Small intestine (tissue), 7 donors: Measurements from ENCODE around the gene VPS13C. TPM values are rescaled to one million over a fixed set of nuclear protein-coding genes. Genes with fewer than 3 reads are reported as not detected.

Source experiments
- DNase-seq, 2 donors: peaks; one replicate each; pipeline versions ENCODE4 v3.0.0 to v3.0.0-alpha.2; 2013
- FAIRE-seq: peaks from 2 replicates; lab custom pipeline; 2012; peaks lifted over from hg19 to GRCh38; lab: Jason Lieb, UNC
- H3K27ac ChIP-seq, 3 donors: one replicate each; pipeline ENCODE4 v1.5.1; 2013; ENCODE audit warnings: low read length in 2 of 3, mild to moderate bottlenecking in 2 of 3, control low read depth in 1 of 3, inconsistent platforms in 1 of 3, low read depth in 1 of 3, moderate library complexity in 1 of 3
- H3K27me3 ChIP-seq, 3 donors: one replicate each; pipeline ENCODE4 v1.6.1; 2013; ENCODE audit warnings: low read length in 3 of 3, inconsistent platforms in 1 of 3; ENCODE audit not compliant: control insufficient read depth in 3 of 3, insufficient read depth in 3 of 3
- H3K36me3 ChIP-seq, 3 donors: one replicate each; pipeline ENCODE4 v1.6.1; 2013; ENCODE audit warnings: low read length in 3 of 3, inconsistent platforms in 1 of 3, low read depth in 1 of 3, mild to moderate bottlenecking in 1 of 3, moderate library complexity in 1 of 3; ENCODE audit not compliant: control insufficient read depth in 3 of 3, insufficient read depth in 2 of 3
- H3K4me1 ChIP-seq, 3 donors: one replicate each; pipeline ENCODE4 v1.6.1; 2013; ENCODE audit warnings: low read length in 2 of 3, inconsistent platforms in 1 of 3, low read depth in 1 of 3, mild to moderate bottlenecking in 1 of 3, moderate library complexity in 1 of 3; ENCODE audit not compliant: control insufficient read depth in 3 of 3, insufficient read depth in 2 of 3
- H3K4me3 ChIP-seq, 3 donors: one replicate each; pipeline ENCODE4 v1.5.1; 2013; ENCODE audit warnings: low read length in 3 of 3, control low read depth in 1 of 3, inconsistent platforms in 1 of 3, low read depth in 1 of 3, mild to moderate bottlenecking in 1 of 3, moderate library complexity in 1 of 3
- H3K9me3 ChIP-seq, 2 donors: one replicate each; pipeline ENCODE4 v1.6.1; 2013; ENCODE audit warnings: low read depth in 1 of 2, low read length in 1 of 2; ENCODE audit not compliant: control insufficient read depth in 2 of 2, insufficient read depth in 1 of 2
- WGBS, 3 donors: extraction: QIAGEN DNeasy Blood & Tissue Kit; methylation state at CpG; one replicate each; pipeline ENCODE4 v1.1.7; 2013; 5-methylcytosine and 5-hydroxymethylcytosine counted together
- polyA plus RNA-seq, 4 donors: library from polyadenylated mRNA; stranded (reverse) in 3 of 4; unstranded in 1 of 4; fragments of 200-250 nt in 3 of 4; fragments of 120-200 nt in 1 of 4; gene quantifications; one replicate each; pipeline versions ENCODE4 v1.2.1 to v1.2.3, GENCODE V29; 2013
- donor health status: healthy with polysubstance abuse.
- donor health status: control.
- donor health status: control.
- donor health status: Bipolar disorder and iron deficiency.
- donor health status: healthy.

The VPS13C gene
- polyA plus RNA-seq, 4 donors, result 7.3 to 49.2 (median 11.6) TPM

- 42 to 49% (median 43%) methylated on average over 4 of the region's 4 CpGs for WGBS, 3 donors
- Histone ChIP-seq H3K36me3 (no peaks in the 10 kb centered on the region), H3K9me3 (no peaks in the 10 kb centered on the region), H3K4me3 (peak overlapping the region in 2 of 3 donors; percentile 20 to 82), H3K27me3 (peaks cover 0 to 13% (median 0%) of the 10 kb centered on the region in 3 donors), H3K4me1 (peaks cover 0 to 13% (median 0%) of the 10 kb centered on the region in 3 donors), H3K27ac (peak overlapping the region in 1 of 3 donors; percentile 78)
- DNase-seq (peak in 1 of 2 donors; percentile 25), FAIRE-seq (no peak)
Measured at GRCh38 chr15:62068810-62069167, 8.5 kb upstream of the VPS13C start.

GRCh38 chr15:62068071-62068809 lies 8.0 kb upstream of the VPS13C start:
- Histone ChIP-seq H3K27me3 (peaks cover 0 to 13% (median 0%) of the 10 kb centered on the region in 3 donors), H3K27ac (peak overlapping the region in 2 of 3 donors; percentile 55 to 78), H3K9me3 (no peaks in the 10 kb centered on the region), H3K4me1 (peaks cover 0 to 19% (median 0%) of the 10 kb centered on the region in 3 donors), H3K36me3 (no peaks in the 10 kb centered on the region), H3K4me3 (peak overlapping the region; percentile 20 to 82 (median 53))
- 0 to 1% (median 0%) methylated on average over 66 to 103 of the region's 103 CpGs for WGBS, 3 donors
- FAIRE-seq (no peak), DNase-seq (peak; percentile 42 to 79)

GRCh38 chr15:62067448-62068044 lies 7.3 kb upstream of the VPS13C start:
- WGBS, 3 donors, result 1 to 3% (median 2%) methylated on average over 44 to 62 of the region's 62 CpGs
- Histone ChIP-seq H3K27ac (peak overlapping the region in 2 of 3 donors; percentile 47 to 67), H3K9me3 (no peaks in the 10 kb centered on the region), H3K27me3 (peaks cover 0 to 13% (median 0%) of the 10 kb centered on the region in 3 donors), H3K36me3 (no peaks in the 10 kb centered on the region), H3K4me3 (peak overlapping the region; percentile 49 to 82 (median 53)), H3K4me1 (peaks cover 0 to 19% (median 0%) of the 10 kb centered on the region in 3 donors)
- DNase-seq, result peak; percentile 31 to 57
- FAIRE-seq, result no peak

GRCh38 chr15:62066663-62067447 lies 6.6 kb upstream of the VPS13C start, which contains the start of gene C2CD4A:
TSS of gene C2CD4A (plus strand) at chr15:62066977. CDS start at chr15:62067614, 637 bp downstream.
- H3K27ac ChIP-seq, result peak within 1 kb of the TSS in 2 of 3 donors; percentile 47 to 67
- 2 to 6% (median 5%) methylated on average over 33 of the region's 33 CpGs for WGBS, 3 donors

GRCh38 chr15:62063825-62064635 lies 3.8 kb upstream of the VPS13C start:
- Histone ChIP-seq H3K9me3 (no peaks in the 10 kb centered on the region), H3K4me3 (no peak overlapping the region), H3K36me3 (no peaks in the 10 kb centered on the region), H3K27me3 (peaks cover 0 to 13% (median 0%) of the 10 kb centered on the region in 3 donors), H3K27ac (peak overlapping the region in 1 of 3 donors; percentile 68), H3K4me1 (peaks cover 0 to 20% (median 0%) of the 10 kb centered on the region in 3 donors)
- FAIRE-seq (no peak), DNase-seq (peak; percentile 67 to 82)
- WGBS, 3 donors, result 35 to 77% (median 47%) methylated on average over 6 of the region's 6 CpGs

More at GRCh38 chr15:62066663-62067447, 6.6 kb upstream of the VPS13C start, which contains the start of gene C2CD4A:
- Histone ChIP-seq H3K4me3 (peak within 1 kb of the TSS; percentile 49 to 82 (median 53)), H3K27me3 (peaks cover 0 to 13% (median 0%) of the 10 kb centered on the region in 3 donors), H3K9me3 (no peaks in the 10 kb centered on the region), H3K36me3 (no peaks in the 10 kb centered on the region), H3K4me1 (peaks cover 0 to 21% (median 0%) of the 10 kb centered on the region in 3 donors)
- DNase-seq (peak; percentile 84 to 89), FAIRE-seq (no peak)

- Histone ChIP-seq H3K4me3 (peak overlapping the region; percentile 2 to 94 (median 72)), H3K27ac (peak overlapping the region; percentile 68 to 96 (median 86)), H3K9me3 (no peaks in the 10 kb centered on the region), H3K27me3 (no peaks in the 10 kb centered on the region), H3K4me1 (peaks cover 0 to 18% (median 2%) of the 10 kb centered on the region in 3 donors), H3K36me3 (peaks cover 0 to 5% (median 0%) of the 10 kb centered on the region in 3 donors)
- no peak for FAIRE-seq
- DNase-seq, result no peak
- 2 to 9% (median 5%) methylated on average over 12 of the region's 12 CpGs for whole genome bisulfite sequencing, 3 donors
Measured at GRCh38 chr15:62060896-62061280, 641 bp upstream of the VPS13C start.

GRCh38 chr15:62059816-62060112 lies 483 bp downstream of the VPS13C start:
- Histone ChIP-seq H3K4me3 (peak overlapping the region; percentile 72 to 94 (median 94)), H3K27ac (peak overlapping the region; percentile 90 to 98 (median 96)), H3K27me3 (no peaks in the 10 kb centered on the region), H3K4me1 (peaks cover 0 to 17% (median 2%) of the 10 kb centered on the region in 3 donors), H3K9me3 (no peaks in the 10 kb centered on the region), H3K36me3 (peaks cover 0 to 5% (median 0%) of the 10 kb centered on the region in 3 donors)
- FAIRE-seq (no peak), DNase-seq (peak; percentile 79 to 86)
- 0 to 1% (median 1%) methylated on average over 17 to 19 of the region's 19 CpGs for WGBS, 3 donors
